GOT3 (cell line): ENCODE measurements around the gene MX1.

ENCODE experiments used
- DNase-seq: peaks from one replicate; lab custom pipeline; 2025; ENCODE audit warnings: mixed read lengths; lab: John Stamatoyannopoulos, UW

Gene MX1

DNA sequence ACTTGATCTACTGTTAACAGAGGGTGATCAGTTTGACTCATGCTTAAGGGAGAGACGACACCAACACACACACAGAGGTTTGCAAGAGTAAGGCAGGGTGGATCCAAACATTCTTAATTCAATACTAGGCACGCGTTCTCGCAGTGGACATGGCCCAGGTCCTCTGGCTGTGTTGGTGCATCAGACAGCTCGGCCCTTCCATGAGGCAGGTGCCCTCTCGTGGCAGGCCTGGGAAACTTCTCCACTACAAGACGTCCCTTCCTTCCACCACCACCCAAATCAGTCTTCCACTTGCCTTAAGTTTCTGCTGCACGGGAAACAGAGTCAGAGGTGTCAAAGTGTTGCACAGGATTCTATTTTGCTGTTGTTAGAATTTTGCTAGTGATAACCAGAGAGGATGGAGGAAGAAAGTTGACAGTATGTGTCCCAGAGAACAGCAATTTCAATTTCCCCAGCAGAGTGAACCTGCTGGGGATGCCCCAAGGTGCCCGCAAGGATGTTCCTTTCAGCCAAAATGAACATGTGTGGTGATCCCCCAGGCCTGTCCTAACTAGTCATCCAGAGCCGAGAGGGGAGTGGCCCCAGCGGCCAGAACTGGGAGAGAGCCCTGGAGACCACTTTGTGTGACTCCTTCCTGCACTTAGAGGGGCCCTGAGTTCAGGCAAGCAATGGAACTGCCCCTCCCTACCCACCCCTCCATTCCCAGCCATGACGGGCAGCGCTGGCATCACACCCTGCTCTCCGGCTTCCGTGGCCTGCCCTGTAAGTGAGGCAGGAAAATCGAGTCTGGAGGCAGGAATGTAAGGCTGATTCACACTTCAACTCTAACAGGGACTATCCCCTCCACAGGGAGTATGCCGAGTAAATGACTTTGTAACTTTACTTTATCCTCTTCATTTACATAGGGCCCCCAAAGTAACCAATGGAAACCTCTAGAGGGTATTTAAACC lies 34.8 kb downstream of the MX1 start:
- no peak for DNase-seq

DNA sequence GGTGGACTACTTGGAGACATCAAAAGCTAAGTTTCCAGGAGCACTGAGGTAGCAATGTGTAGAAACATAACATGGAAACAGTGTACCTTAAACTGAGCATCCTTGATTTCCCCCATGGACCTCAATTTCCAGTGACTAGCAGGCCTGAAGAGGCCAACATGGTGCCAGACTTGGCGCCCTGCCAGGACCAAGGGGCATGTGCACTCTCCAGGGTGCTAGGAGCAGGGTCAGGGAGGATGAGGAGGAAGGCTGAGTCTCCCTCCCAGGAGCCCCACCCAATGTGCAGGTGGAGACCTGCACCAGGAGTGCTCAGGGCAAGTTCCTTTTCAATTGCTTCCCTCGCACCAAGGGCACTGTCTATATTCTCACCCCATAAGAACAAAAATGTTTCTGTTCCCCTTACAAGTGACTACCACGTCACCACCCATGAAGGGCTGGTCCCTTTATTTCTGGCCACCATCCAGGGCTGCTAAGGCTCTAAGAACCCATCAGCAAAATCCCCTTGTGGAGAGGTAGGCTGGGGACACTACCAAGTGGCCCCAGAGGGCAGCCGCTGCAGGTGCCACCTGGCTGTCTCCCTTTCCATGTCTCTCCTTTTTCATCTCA lies 39.2 kb downstream of the MX1 start:
- no peak for DNase-seq

DNA sequence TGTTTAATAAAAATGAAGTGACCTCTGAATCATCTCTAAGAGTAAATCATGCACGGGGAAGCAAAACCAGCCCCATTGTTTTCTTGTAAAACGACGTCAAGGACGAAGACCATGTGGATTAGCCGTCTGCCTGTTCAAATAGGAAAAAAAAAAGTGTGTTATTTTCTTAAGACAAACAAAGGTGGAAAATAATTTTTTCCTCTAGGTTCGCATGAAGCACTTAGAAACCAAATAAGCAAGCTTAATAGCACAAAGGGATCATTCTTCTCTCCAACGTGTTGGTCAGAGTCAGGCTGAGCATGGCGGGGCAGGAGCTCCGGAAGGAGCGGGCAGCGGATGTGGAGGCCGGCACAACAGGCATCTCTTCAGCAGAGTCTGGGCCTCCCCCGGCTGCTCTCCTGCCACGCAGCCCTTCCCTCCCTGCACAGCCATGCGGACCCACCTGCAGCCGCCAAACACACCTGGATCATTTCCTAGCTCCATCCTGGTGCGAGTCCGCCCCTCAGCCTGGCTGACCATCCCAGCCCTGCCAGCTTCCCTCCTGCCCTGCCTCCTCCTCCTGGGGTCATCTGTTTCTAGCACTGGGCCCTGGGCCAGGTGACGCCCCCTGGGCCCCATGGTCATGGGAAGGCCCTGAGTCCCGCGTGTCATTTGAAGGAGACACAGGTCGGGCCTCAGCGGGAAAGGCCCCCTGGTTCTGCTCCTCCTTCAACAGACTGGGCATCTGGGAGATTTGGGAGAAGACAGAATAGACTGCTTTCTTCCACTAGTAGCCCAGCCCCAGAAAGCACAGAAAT lies 40.2 kb downstream of the MX1 start:
- DNase-seq: no peak

DNA sequence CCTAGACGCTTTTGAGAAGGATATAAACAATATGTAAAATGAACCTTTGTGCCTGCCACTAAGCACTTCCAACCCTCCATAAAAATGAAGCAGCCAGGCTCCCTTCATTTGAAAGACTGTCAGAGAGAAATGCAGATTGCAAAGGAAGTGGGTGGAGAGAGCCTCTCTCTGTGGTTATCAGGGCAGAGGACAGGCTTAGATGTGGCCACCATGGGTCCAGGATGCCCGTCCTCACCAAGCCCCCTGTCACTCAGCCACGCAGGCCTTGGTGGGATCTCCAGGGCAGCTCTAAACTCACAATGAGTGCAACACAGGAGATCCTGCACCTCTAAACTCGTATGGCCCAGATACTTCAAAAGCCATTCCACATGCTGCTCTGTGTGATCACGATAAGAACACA lies 44.0 kb downstream of the MX1 start:
- DNase-seq: no peak

DNA sequence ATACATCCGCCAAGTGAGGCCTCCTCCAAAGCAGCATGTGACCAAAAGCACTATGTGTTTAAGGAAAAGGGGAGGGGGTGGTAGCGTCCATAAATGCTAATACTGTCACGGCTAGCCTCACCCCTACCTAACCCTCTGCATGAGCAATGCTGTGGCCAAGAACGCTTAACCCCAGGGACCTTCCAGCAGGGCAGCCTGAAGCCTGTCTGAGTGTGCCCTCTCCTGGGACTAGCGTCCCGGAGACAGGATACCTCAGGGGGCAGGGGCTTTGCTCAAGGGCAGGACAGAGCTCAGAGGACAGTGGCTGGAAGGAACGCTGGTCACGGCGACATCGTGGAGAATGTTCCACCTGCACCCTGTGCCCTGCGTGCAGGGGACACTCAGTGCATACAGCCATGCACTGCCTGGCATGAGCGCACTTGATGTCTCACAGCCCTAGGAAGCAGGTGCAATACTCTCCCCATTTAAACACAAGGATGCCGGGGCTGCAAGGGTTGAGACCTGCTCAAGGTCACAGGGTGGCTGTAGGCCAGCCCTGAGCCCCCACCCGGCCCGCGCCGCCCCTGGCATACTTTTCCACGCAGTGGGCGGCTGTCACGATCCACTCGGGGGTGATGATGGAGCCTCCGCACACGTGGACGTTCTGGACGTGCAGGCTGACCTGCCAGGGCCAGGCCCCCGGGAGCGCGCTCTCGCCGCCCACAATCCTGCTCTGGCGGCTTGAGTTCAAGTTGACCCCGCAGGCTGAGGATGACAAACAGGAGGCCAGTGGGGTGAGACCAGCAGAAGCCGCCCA lies 46.9 kb downstream of the MX1 start:
- no peak for DNase-seq

DNA sequence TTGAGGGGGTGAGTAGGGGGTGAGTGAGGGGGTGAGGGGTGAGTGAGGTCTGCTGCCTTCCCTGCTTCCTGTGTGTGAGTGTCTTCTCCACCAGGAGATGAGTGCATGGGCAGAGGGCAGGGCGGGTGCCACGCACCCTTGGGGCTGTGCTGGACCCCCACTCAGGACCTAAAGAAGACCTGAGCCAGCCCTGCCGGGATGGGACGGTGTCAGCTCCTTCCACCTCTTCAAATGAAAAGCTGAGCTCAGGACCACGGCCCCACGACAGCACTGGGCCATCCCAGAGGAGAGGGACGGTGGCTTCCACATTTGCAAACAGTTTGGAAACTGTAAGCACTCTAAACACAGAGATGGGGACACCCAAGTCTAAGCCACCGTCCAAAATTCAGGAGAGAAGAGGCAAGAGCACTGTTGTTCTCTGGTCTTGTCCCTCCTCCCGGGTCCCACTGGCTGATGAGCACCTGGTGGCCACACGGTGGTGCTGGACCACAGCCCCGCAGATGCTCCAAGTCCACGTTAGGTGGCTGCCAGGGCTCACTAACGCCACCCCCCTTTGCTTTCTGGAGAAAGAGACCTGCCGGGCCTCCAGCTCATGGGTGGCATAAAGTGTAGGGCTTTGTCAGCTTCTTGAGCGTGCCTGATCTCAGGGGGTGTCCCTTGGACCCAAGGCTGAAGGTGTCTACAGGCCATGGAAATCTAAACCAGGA lies 49.8 kb downstream of the MX1 start:
- no peak for DNase-seq

GRCh38 chr21:41477641-41478318 lies 51.7 kb downstream of the MX1 start:
- no peak for DNase-seq

DNA sequence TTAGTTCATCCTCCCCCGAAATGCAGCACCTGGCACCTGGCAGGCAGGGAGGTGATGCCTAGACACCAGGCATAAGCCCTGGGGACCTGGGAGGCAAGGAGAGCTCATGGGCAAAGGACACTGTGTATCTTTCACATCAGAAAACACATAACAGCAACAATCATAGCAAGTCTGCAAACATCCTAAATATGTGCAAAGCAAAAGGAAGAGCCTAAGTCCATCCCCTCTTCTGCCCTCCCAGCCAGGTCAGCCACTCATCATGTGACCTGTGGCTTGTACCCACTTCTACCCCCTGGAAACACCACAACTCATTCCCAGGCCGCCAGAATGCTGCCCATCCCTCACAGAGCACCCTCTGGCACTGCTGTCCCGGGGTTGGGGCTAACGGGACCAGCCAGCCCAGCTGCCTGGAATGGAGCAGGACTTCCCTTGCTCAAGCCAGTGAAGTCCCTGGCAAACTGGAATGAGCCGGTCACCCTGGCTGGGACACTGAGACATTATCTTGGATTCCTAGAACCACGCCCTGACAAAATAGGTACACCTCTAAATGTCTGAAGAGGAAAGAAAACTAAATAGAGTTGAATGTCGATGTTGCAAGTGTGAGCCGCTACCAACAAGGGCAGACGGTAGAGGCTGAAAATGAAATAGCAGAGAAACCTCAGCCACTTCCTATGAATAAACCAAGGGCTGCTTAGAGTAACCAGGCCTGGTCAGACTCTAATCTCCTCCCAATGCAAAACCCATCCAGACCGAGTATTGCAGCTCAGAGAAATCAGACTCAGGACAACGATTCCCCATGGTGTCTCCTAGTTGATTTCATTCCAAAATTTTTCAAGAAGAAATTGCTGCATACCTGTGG lies 52.5 kb downstream of the MX1 start:
- DNase-seq: no peak

DNA sequence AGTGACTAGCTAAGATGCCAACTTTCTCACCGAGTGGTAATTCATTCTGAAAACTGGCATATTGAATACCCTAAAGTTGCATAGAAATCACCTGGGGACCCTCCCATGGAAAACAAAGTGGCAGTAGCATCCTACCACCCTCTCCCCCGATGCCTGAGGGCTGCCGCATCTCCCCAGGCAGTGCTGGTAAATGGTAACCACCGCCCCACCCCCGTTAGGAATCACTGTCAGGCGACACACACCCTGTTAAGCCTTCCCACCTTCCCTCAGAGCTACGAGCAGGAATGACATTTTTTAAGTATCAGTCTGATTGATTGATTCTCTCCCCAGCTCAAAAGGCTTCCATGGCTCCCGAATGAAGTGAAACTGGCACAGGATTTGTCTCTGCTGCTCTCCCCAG lies 53.6 kb downstream of the MX1 start:
- no peak for DNase-seq

DNA sequence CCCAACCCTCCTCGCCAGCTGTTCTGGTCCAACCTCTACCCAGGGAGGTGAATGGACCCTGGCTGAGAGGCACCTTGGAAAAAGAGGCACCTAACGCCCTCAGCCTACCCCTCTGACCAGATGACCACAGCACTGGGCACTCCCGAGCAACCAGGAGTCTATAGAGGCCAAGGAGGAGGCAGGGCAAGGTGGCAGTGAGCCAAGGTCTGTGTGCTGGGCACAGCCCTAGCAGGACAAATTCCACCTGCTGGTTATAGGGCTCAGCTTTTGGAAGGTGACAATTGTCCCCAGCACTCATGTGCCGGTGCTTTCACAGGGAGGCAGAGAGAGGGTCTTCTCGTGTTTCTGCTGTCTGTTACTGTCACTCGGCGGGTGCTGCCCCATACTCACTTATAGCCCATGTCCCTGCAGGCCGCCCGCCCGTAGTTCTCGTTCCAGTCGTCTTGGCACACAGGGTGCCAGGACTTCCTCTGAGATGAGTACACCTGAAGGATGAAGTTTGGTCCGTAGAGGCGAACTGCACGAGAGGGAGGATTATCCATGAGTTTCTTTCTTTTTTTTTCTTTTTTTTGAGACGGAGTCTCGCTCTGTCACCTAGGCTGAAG lies 54.1 kb downstream of the MX1 start:
- no peak for DNase-seq

DNA sequence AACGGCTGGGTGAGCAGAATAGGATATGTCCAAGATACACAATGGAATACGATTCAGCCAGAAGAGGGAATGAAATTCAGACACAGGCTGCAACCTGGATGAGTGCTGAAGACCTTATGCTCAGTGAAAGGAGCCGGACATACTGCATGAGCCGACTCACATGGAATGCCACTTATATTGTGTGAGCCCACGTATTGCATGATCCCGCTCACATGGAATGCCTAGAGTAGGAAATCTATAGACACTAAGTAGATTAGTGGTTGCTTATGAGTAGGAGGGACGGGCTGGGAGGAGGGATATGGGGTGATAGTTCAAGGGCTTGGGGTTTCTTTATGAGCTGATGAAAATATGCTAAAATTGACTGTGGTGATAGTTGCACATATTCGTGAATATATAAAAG lies 55.2 kb downstream of the MX1 start:
- no peak for DNase-seq

- no peak for DNase-seq
Observed at GRCh38 chr21:41482301-41482700, 56.3 kb downstream of the MX1 start.

DNA sequence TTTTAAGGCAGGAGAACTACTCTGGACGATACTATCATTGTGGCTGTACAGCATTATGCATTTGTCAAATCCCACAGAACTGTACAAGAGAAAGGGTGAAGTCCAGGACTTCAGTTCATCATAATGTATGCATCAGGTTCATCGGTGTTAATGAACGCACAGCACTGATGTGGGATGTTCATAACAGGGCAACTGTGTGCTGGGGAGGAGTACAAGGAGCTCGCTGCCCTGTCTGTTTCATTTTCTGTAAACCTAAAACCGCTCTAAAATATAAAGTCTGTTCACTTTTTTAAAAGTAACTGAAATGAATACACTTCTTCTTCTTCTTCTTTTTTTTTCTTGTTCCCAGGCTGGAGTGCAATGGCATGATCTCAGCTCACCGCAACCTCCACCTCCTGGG lies 56.9 kb downstream of the MX1 start:
- no peak for DNase-seq

DNA sequence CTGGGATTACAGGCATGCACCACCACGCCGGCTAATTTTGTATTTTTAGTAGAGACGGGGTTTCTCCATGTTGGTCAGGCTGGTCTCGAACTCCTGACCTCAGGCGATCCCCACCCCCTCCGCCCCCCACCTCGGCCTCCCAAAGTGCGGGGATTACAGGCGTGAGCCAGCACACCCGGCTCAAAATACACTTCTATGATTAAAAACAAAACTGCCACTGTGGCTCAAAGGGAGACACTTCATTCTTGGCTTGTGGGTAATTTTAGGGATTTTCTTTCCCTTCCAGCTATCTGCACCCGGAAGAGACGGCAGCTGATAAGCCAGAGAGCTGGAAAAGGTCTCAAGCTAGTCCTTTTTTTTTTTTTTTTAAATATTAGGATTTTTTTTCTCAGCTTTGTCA lies 57.4 kb downstream of the MX1 start:
- no peak for DNase-seq

GRCh38 chr21:41483973-41484372 lies 57.9 kb downstream of the MX1 start:
- no peak for DNase-seq

GRCh38 chr21:41487082-41487481 lies 61.0 kb downstream of the MX1 start:
- DNase-seq: no peak

- no peak for DNase-seq
Observed at GRCh38 chr21:41488080-41488479, 62.0 kb downstream of the MX1 start.

- no peak for DNase-seq
Observed at GRCh38 chr21:41489329-41489728, 63.3 kb downstream of the MX1 start.

- DNase-seq: no peak
Observed at GRCh38 chr21:41490330-41490729, 64.3 kb downstream of the MX1 start.
